GM20431 (cell line): ENCODE measurements around the gene ELP4.

ENCODE experiments used
- in situ Hi-C: fragments of 300-500 bp; cut with MseI, MboI; formaldehyde crosslinking; loops from one replicate; pipeline ENCODE4 v1.15.0; 2020; ENCODE audit warnings: low sequenced_read_pairs; ENCODE audit not compliant: unreplicated experiment

The ELP4 gene

DNA sequence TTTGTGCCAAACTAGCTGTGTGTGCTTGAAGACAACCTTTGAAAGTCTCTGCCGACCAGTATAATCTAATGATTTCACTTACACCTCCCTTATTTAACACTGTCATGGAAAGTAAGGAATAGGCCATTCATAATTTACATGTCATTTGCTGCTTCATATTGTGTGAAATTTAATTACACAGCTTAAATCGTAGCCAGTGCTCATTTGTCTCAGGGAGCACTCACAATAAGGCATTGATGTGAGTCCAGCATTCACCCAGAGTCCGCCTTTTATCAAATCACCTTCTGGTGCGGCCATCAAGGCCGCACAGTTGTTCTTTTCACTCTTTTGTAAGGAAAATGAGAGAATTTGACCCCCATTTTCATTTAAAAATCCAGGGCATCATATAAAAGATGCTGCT, 254.7 kb downstream of the ELP4 start:
- in situ Hi-C loops = no loop called here

DNA sequence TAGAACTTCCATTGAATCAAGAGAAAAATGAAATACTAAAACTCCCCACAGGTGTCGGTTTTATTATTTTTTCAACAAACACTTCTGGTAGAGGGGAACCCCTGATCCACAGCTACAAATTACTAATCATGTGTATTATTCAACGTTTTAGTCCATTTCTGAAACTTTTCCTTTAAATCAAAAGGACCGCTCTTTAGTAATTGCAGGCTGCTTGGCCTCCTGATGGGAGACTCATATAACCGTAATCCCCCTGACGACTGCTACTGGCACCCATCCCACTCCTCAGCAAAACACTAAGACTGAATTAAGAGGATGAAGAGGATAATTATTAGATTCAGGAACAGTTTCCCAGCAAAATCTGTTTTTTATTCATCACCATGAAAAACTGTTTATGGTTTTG, 255.2 kb downstream of the ELP4 start:
- in situ Hi-C loops = no loop called here

DNA sequence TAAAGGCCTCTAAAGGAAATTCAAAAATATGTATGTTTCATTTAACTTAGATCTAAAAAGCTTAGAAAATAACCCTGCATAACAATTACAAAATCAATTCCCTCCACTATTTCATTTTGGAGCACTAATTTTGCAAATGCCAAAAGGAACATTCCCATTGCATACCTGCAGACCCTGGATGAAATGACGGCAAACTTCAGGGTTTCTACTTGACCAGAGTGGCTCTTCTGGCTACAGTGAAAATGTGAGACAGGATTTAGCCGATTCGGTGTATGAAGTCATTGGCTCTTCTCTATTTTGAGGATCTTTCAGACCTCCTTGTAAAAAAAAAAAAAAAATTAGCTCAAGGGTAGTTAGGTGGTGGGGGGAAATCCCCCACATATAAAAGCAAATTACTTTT, 257.5 kb downstream of the ELP4 start:
- in situ Hi-C loops = no loop called here

DNA sequence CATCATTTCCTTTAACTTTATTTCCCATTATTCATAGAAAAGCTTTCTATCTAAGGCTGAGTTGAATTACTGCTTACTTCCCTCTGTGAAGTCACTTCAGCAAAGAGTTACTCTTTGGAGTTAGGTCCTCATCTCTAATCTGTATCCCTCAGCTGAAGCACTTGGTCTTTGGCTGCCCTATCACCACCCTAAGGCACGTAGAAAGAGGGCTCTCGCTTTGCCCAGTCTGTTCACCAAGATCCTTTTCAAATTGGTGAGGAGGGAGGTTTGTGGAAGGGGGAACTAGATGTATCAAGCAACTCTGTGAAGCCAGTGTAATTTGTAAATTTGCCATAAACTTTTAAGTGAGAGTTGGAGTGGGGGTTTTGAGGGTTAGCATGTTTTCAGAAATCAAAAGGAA, 258.1 kb downstream of the ELP4 start:
- in situ Hi-C loops = no loop called here

DNA sequence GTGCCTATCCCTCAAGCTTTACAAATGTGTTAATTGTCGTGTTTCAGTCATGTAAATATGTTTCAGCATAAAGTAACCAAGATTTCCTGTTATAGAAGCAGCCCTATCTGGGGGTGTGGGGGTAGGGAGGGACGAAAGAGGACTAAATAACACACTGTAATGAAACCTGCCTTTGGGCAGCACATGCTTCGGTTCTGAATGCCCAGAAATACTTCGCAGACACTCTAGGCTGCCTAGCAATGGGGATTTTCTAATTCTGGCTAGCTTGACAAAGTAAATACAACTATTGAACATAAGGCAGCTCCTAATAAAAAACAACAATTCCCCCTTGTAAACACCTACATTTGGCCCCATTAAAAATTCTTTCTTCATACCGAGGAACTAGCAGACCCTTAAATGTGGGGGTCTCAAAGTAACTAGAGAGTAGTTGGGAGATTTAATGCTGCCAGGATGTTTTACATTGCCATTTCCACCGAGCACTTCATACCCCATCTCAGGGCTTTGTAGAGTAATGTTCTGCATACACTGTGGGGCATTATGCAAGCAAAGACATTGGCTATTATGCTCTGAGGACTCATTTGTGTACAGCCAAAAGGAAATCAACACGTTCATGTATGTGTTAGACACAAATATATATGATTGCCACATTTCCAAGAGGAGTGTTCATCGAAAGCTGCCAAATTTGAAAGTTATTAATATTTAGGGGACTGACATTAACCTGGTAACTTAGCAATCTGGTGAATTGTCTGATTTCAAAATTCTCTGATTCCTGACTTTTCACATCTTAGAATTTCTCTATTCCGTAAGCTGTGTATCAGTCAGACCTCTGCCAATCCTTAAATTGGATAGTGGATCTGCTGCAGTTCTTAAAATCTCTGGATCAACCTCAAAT, 259.4 kb downstream of the ELP4 start:
- in situ Hi-C loops = no loop called here

DNA sequence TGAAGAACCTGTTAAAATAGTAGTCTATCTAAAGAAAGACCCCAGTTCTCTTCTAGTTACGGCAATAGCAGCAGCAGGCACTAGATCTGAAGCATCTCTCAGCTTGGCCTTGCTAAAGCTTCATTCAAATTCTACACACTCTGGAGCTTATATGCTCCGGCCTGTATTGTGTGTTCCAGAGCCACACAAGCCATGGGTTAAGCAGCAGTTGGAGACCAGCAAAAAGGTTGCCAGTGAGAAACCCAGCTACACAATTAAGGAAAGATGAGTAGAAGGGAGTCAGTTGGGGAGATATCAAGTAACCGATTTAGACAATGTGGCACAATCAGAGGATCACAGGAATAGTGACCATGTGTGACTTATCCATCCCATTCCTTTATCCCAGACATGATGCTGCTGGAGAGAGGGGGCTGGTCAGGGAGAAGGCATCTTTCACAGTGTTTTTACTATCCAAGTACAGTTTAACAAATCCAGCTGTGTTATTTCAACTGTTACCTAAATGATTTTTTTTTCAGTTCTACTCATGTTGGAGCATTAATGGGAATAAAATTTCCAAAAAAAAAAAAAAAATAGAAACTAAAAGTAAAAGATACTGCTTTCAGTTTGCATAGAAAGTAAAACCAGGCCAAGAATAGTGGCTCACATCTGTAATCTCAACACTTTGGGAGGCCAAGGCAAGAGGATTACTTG, 260.6 kb downstream of the ELP4 start:
- in situ Hi-C loops = no loop called here

DNA sequence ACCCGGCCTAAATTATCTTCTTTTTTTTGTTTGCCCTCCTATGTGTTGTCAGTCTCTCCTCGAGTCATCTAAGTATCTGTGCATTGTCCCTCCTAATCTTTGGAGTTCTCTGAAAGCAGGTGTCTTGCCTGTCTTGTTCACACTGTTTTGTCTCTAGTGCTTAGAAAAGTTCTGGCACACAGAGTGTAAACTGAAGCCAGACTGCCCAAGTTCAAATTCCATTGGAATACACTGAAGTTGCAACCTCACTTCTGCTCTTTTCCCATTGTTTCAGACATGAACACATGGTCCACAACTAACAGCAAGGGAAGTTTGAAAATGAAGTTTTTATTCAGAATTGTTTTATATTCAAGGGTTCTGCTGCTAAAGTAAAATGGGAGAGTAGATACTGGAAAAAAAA, 262.8 kb downstream of the ELP4 start:
- in situ Hi-C loops = no loop called here

DNA sequence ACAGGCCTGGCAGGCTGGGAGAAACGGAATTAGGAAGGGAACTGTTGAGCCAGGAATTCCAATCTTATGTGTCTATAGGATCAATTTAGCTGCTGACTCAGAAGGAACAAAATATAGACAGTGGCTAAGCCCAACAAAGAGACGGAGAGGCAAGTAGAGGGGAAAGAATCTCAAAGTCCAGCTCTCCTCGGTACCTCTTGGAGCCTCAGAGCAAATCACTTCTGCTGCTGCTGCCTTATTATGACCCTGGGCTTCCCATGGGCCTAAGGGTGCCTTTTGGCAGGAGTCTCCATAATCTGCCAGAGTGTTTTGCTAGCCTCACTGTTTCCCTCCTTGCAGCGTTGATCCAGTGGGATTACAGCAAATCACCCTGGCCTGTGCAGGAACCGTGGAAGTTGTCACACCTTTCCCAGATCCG, 269.8 kb downstream of the ELP4 start:
- in situ Hi-C loops = no loop called here

DNA sequence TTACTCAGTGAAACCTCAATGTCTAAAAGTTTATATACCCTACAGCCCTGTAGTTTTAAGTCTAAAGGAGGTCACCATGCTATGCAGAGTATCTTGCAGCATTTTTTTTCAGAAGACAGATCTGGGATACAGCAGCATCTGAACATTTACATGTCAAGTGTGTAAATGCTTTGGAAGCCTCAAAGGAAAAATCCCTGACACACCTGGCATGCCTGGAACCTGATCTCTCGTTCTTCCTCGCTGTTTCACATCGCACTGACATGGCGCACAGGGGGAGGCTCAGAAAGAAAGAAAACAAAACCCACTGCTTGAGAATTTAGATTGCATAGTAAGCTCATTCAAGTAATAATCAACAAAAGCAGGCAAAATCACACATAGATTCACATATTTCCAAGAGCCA, 270.5 kb downstream of the ELP4 start:
- in situ Hi-C loops = no loop called here

DNA sequence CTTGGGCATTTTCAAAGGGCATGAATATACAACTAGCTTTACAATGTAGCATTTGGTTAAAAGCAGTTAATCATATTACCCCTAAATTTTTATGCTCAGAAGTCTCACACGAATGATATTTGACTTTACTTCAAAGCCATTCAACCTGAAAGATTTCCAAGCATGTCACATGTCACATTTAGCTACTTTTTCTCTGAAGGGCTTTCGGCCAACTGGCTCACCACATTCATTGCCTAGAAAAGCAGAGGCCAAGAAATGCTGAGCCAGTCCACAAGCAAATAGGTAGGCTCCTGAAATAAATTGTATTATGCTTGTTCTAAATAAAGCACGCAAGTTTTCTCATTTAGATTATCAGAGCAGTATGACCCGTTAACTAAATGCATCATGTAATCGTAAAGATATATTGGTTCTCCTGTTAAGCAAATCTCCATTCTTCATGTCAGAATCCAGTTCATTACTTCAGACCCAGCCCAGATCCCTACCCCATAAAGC, 271.0 kb downstream of the ELP4 start:
- in situ Hi-C loops = no loop called here

DNA sequence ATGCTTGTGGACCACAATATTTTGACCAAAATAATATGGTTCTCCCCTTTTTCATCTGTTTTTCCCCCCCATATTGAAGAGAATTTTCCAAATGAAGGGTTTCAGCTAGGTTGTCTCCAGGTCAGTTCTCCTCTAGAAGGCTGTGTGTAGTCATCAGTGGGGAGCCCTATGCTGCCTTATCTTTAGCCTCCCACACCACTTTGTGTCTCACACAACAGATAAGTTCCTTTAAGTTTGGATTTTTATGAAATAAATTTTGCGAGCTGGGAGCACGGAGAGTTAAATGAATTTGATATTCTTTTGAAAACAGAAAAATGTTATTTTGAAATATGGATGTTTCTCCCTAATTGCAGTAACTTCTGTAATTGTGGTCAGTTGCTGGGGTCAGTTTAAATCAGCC, 272.7 kb downstream of the ELP4 start:
- in situ Hi-C loops = no loop called here

DNA sequence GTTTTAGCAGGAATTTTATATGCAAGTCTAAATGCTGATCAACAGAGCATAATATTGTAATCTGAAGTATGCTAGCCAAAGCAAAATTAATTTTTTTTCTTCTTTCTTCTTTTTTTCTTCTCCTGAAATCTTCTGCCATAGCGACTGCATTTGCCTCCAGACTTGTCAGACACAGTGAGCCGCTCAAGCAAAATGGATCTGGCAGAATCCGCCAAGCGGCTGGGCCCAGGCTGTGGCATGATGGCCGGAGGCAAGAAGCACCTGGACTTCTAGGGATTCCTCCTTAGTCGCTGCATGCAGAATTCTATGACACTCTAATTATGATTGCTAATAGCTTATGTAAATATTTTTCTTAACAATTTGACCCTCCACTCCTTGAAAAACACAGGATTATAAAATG, 273.7 kb downstream of the ELP4 start:
- in situ Hi-C loops = no loop called here

DNA sequence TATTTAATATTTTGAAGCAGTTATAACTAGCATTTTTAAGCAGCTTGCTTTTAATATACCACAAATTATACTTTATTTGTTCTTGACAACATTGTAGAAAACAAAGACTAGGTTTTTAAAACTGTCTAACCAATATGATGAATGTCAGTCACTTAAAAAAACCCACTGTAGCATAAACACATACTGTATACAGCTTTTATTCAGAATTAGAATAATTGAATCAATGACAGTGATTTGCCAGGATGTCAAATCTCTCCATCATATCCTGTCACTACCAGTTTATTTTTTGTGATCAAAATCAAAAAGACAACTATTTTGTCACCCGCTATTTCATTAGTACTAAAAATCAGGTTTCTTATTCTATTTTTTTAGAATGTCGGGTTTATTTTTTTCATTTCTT, 275.0 kb downstream of the ELP4 start:
- in situ Hi-C loops = no loop called here

DNA sequence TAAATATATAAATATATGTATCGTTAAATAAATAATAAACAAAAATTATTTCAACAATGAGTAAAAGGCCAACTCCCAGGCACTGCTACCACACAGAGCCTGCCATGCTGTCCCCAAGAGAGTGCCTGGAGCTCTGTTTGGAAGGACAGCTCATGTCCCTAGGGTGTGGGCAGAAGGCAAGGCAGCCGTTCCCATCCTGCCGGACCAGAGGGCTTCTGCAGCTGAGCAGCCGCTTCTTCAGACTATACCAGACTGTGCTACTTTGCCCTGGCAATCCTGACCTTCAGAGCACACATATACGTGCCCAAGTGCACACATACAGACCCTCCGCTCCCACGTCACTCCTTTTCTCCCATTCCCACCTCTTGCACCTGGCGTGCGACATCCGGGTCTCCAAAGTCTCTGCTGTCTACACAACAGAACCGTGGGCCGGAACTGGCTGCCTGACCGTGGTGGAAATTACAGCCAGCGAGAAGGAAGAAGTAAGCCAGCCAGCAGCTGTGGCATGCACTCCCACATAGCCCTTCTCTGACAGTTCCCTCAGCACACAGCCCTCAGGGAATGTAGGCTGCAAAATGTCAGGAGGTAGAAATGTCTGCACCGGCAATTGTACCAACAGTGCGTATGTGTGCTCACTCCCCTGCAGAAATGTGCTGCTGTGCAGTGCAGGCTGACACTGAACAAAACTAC, 277.6 kb downstream of the ELP4 start:
- in situ Hi-C loops = no loop called here

DNA sequence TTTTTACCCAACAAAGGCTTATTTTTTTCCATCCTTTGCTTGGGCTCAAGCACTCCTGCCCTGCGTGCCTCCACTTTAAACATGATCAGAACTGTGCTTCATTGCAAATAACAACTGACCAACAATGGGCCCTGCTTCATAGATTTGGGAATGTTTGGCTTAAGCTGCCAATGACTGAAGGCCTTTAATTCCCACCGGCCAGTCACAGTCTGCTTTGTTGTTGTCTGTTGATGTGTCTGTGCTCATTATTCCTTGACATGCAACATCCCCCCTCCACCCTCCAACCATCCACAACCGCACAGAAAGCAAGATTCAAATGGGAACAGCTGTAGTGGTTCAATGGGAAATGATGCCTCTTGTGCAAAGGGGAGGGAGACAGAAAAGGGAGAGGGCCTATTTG, 278.5 kb downstream of the ELP4 start:
- in situ Hi-C loops = no loop called here

DNA sequence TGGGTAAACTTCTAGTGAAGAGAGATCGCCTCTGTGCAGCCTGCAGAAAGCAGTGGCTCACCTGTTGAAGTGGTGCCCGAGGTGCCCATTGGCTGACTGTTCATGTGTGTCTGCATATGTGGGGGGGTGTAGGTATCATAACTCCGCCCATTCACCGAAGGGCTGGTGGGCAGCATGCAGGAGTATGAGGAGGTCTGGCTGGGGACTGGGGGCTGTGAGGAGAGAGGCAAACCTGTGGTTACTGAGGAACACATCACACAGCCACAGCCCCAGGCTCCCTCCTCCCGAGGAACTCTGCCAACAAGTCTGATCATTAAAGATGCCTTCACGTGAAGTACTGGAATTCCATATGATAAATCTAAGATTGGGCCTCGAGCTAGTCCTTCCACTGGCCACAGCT, 281.1 kb downstream of the ELP4 start:
- in situ Hi-C loops = no loop called here

DNA sequence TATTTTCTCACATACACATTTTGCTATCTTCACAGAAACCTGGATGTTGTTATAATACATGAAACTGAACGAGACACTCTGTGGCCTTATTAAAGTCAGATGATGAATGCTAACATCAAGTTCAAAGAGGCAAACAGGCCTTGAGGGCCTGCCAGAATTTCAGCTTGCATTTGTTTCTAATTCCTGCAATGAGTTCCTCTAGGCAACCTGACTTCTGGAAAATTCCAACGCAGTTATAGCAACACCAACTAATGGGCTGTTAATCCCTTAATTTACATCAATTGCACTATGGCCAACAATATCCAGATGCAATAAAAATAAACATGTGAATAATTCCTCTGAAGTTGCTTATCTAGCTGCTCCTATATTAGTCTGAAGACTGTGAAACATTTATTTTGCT, 282.5 kb downstream of the ELP4 start:
- in situ Hi-C loops = no loop called here

DNA sequence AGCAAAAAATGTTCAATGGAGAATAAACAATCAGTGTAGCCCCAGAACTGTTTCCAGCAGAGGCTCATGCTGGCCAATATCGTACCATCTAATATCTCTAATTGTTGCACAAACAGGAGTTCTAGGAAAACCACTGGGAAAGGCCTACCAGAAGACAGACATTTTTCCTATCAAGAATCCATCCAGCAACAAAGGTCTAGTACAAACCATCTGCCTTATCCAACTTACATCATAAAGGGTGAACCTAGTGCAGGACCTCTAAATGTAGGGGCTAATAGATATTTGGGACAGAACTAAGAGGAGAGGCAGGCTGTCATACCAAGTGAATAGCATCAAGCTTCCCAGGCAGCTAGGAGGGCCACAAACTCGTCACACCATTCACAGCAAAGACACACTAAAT, 282.9 kb downstream of the ELP4 start:
- in situ Hi-C loops = no loop called here

DNA sequence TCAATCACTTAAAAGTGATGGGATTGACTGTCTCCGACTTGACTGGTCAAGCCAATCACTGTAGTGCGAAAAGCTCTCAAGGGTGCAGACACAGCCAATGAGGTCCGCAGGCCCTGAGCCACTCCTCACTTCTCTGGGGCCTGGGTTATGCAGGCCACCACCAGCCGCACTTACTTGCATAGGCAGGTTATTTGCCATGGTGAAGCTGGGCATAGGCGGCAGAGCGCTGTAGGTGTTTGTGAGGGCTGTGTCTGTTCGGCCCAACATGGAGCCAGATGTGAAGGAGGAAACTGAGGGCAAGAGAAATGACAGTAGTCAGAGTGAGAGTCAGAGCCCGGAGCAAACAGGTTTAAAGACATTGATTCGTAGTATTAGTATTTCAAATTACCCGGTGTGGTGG, 283.7 kb downstream of the ELP4 start:
- in situ Hi-C loops = no loop called here

DNA sequence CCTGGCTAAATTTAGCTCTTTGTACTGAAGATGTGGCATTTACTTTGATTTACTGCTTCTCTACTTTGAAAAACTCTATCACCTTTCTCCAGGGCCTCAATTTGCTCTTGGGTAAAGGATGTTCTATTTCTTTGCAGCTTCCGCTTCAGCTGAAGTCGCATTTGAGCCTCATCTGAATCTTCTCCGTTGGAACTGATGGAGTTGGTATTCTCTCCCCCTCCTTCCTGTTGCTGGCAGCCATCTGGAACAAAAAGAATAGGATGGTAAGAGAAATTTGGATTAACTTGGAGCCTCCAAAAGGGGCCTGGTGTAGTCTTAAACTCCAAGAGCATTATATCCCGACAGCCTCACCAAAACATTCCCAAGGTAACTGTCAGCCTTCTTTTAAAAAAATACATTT, 285.0 kb downstream of the ELP4 start:
- in situ Hi-C loops = no loop called here
